Right atrium auricular region (tissue), 2 donors: Measurements from ENCODE around the gene BTN1A1. TPM values are rescaled to one million over a fixed set of nuclear protein-coding genes. Genes with fewer than 3 reads are reported as not detected.

Source experiments
- DNase-seq: peaks from one replicate; pipeline ENCODE4 v3.0.0-alpha.2; 2019; ENCODE audit warnings: low spot score
- H3K27ac ChIP-seq, 2 donors: fragments of 200-600 bp; sonication (generic); 1 replicate in 1 of 2; 2 replicates in 1 of 2; pipeline ENCODE4 v1.5.1; 2016 to 2019
- H3K27me3 ChIP-seq, 2 donors: fragments of 200-600 bp; sonication (generic); one replicate each; pipeline versions ENCODE4 v1.5.1 to v1.6.0; 2017 to 2019
- H3K36me3 ChIP-seq: fragments of 200-600 bp; sonication (generic); one replicate; pipeline ENCODE4 v1.5.1; 2016
- H3K4me1 ChIP-seq, 2 donors: fragments of 200-600 bp; sonication (generic); one replicate each; pipeline versions ENCODE4 v1.5.1 to v1.6.0; 2017 to 2019
- H3K4me3 ChIP-seq, 2 donors: fragments of 200-600 bp; sonication (generic); 1 replicate in 1 of 2; 2 replicates in 1 of 2; pipeline ENCODE4 v1.5.1; 2017 to 2019; ENCODE audit warnings: mild to moderate bottlenecking in 1 of 2, moderate library complexity in 1 of 2
- H3K9me3 ChIP-seq, 2 donors: fragments of 200-600 bp; sonication (generic); one replicate each; pipeline ENCODE4 v1.5.1; 2019
- CTCF ChIP-seq, 2 donors: fragments of 200-600 bp; sonication (generic); IDR thresholded peaks; one replicate each; pipeline ENCODE4 v1.5.1; 2019; ENCODE audit warnings: antibody characterized with exemption in 2 of 2
- total RNA-seq, 2 donors: library from RNA; depleted of rRNA; stranded (reverse); fragments of >200 nt; gene quantifications; one replicate each; pipeline ENCODE4 v1.1.0, GENCODE V29; 2016

The BTN1A1 gene
- total RNA-seq, 2 donors from 2014 or later = not detected

- no peaks in the 10 kb centered on the region for H3K9me3 ChIP-seq
Observed at GRCh38 chr6:26550250-26550993, 50.3 kb downstream of the BTN1A1 start.

GRCh38 chr6:26552205-26552604, 52.1 kb downstream of the BTN1A1 start:
- no peak for DNase-seq
- no peaks in the 10 kb centered on the region for H3K9me3 ChIP-seq
- H3K27me3 ChIP-seq = no peaks in the 10 kb centered on the region
- no peak overlapping the region for H3K27ac ChIP-seq
- no peak overlapping the region for H3K4me3 ChIP-seq
- peaks cover 0 to 17% of the 10 kb centered on the region in 2 donors for H3K4me1 ChIP-seq
- no peaks in the 10 kb centered on the region for H3K36me3 ChIP-seq
- TF ChIP-seq CTCF (IDR thresholded peaks at IDR 0.05) = no peak

More at GRCh38 chr6:26550250-26550993, 50.3 kb downstream of the BTN1A1 start:
- Histone ChIP-seq H3K4me1 (peaks cover 0 to 17% of the 10 kb centered on the region in 2 donors), H3K27me3 (no peaks in the 10 kb centered on the region), H3K4me3 (peak overlapping the region; percentile 34 to 61), H3K27ac (peak overlapping the region; percentile 46 to 47), H3K36me3 (peaks cover 8% of the 10 kb centered on the region)
- peak in 1 of 2 donors; percentile 26 for TF ChIP-seq CTCF (IDR thresholded peaks at IDR 0.05)
- DNase-seq = no peak

- Histone ChIP-seq H3K4me1 (peaks cover 0 to 17% of the 10 kb centered on the region in 2 donors), H3K27ac (peak overlapping the region; percentile 85 to 87)
Observed at GRCh38 chr6:26552640-26553188, 52.6 kb downstream of the BTN1A1 start.

GRCh38 chr6:26553264-26553634, 53.1 kb downstream of the BTN1A1 start:
- H3K4me1 ChIP-seq = peaks cover 0 to 17% of the 10 kb centered on the region in 2 donors
- peak; percentile 70 for DNase-seq
- peak overlapping the region; percentile 85 to 87 for H3K27ac ChIP-seq
- TF ChIP-seq CTCF (IDR thresholded peaks at IDR 0.05) = no peak
- H3K27me3 ChIP-seq = no peaks in the 10 kb centered on the region
- H3K4me3 ChIP-seq = peak overlapping the region; percentile 47 to 56
- no peaks in the 10 kb centered on the region for H3K9me3 ChIP-seq
- no peaks in the 10 kb centered on the region for H3K36me3 ChIP-seq

More at GRCh38 chr6:26552640-26553188, 52.6 kb downstream of the BTN1A1 start:
- Histone ChIP-seq H3K4me3 (peak overlapping the region; percentile 47 to 56), H3K36me3 (no peaks in the 10 kb centered on the region), H3K9me3 (no peaks in the 10 kb centered on the region), H3K27me3 (no peaks in the 10 kb centered on the region)
- DNase-seq = no peak
- no peak for TF ChIP-seq CTCF (IDR thresholded peaks at IDR 0.05)

- peak; percentile 87 for DNase-seq
- TF ChIP-seq CTCF (IDR thresholded peaks at IDR 0.05) = no peak
Observed at GRCh38 chr6:26553635-26554446, 53.7 kb downstream of the BTN1A1 start.

More at GRCh38 chr6:26553635-26554446, 53.7 kb downstream of the BTN1A1 start:
- Histone ChIP-seq H3K4me3 (peak overlapping the region; percentile 47 to 56), H3K27ac (peak overlapping the region; percentile 85 to 87), H3K9me3 (no peaks in the 10 kb centered on the region), H3K4me1 (peaks cover 0 to 17% of the 10 kb centered on the region in 2 donors), H3K27me3 (no peaks in the 10 kb centered on the region), H3K36me3 (no peaks in the 10 kb centered on the region)
